WTC11 (cell line): ENCODE data around the gene ATP1A4. TPM values are rescaled to one million over a fixed set of nuclear protein-coding genes. Genes with fewer than 3 reads are reported as not detected.

Experiments used
- ATAC-seq: fragments of 200-7000 bp; cut with Tn5 transposase; 2 replicates; pipeline ENCODE4 v1.10.0; 2021; ENCODE audit warnings: mild to moderate bottlenecking, moderate library complexity
- CTCF ChIA-PET: fragments of 300-600 bp; sonication (Branson Sonifier 250); formaldehyde crosslinking; loops from one replicate; lab custom pipeline; 2021; ENCODE audit warnings: antibody characterized with exemption; lab: Charles Lee
- POLR2A ChIA-PET: fragments of 350-600 bp; sonication (Branson Sonifier 250); formaldehyde crosslinking; loops from one replicate; lab custom pipeline; 2021; ENCODE audit warnings: antibody characterized with exemption; lab: Charles Lee
- DNase-seq: peaks from one replicate; pipeline ENCODE4 v3.0.0; 2021; ENCODE audit warnings: low spot score
- H3K27ac Mint-ChIP-seq: 2 replicates; pipeline ENCODE4 v1.8.0; 2021; ENCODE audit warnings: mixed read lengths
- H3K27me3 Mint-ChIP-seq: 2 replicates; pipeline ENCODE4 v1.8.0; 2021; ENCODE audit warnings: low read depth, mild to moderate bottlenecking, moderate library complexity, mixed read lengths
- H3K36me3 Mint-ChIP-seq: 2 replicates; pipeline ENCODE4 v1.8.0; 2021; ENCODE audit warnings: mixed read lengths
- H3K4me1 Mint-ChIP-seq: 2 replicates; pipeline ENCODE4 v1.8.0; 2022; ENCODE audit warnings: mixed read lengths
- H3K4me3 Mint-ChIP-seq: 2 replicates; pipeline ENCODE4 v1.8.0; 2021; ENCODE audit warnings: mild to moderate bottlenecking, moderate library complexity, mixed read lengths
- H3K9me3 Mint-ChIP-seq: 2 replicates; pipeline ENCODE4 v1.8.0; 2021; ENCODE audit warnings: mixed read lengths
- AFF4 ChIP-seq: sonication (generic); formaldehyde crosslinking; IDR thresholded peaks from 2 replicates; pipeline ENCODE4 v1.8.1; 2023; ENCODE audit warnings: mild to moderate bottlenecking, missing genetic modification reagents, borderline replicate concordance
- ATF1 ChIP-seq: sonication (generic); formaldehyde crosslinking; IDR thresholded peaks from 2 replicates; pipeline ENCODE4 v1.8.1; 2023; ENCODE audit warnings: mild to moderate bottlenecking, moderate library complexity, missing genetic modification reagents
- ESRRA ChIP-seq: sonication (generic); formaldehyde crosslinking; IDR thresholded peaks from 2 replicates; pipeline ENCODE4 v1.8.1; 2022; ENCODE audit warnings: mild to moderate bottlenecking, missing genetic modification reagents, borderline replicate concordance
- JAZF1 ChIP-seq: fragments of 250-450 bp; sonication (Bioruptor Pico); IDR thresholded peaks from 2 replicates; pipeline ENCODE4 v1.9.0; 2021; ENCODE audit warnings: moderate library complexity, mild to moderate bottlenecking, inconsistent platforms
- MYBL2 ChIP-seq: sonication (generic); formaldehyde crosslinking; IDR thresholded peaks from 2 replicates; pipeline ENCODE4 v1.8.1; 2023; ENCODE audit warnings: mild to moderate bottlenecking, moderate library complexity, missing genetic modification reagents
- PRRX2 ChIP-seq: fragments of 250-450 bp; sonication (Bioruptor Pico); IDR thresholded peaks from 2 replicates; pipeline ENCODE4 v1.8.0; 2021; ENCODE audit warnings: mild to moderate bottlenecking
- SMAD3 ChIP-seq: sonication (generic); formaldehyde crosslinking; IDR thresholded peaks from 2 replicates; pipeline ENCODE4 v1.8.0; 2022; ENCODE audit warnings: missing genetic modification reagents, mild to moderate bottlenecking, borderline replicate concordance
- SMAD4 ChIP-seq: sonication (generic); formaldehyde crosslinking; IDR thresholded peaks from 2 replicates; pipeline ENCODE4 v1.8.0; 2022; ENCODE audit warnings: mild to moderate bottlenecking, missing genetic modification reagents
- TP53 ChIP-seq: sonication (generic); formaldehyde crosslinking; IDR thresholded peaks from 2 replicates; pipeline ENCODE4 v1.8.1; 2023; ENCODE audit warnings: mild to moderate bottlenecking, missing genetic modification reagents
- ZBTB21 ChIP-seq: sonication (generic); formaldehyde crosslinking; IDR thresholded peaks from 2 replicates; pipeline ENCODE4 v1.8.1; 2023; ENCODE audit warnings: mild to moderate bottlenecking, missing genetic modification reagents, borderline replicate concordance
- ZNF121 ChIP-seq: sonication (generic); formaldehyde crosslinking; IDR thresholded peaks from 2 replicates; pipeline ENCODE4 v1.8.0; 2023; ENCODE audit warnings: missing genetic modification reagents
- ZNF232 ChIP-seq: sonication (generic); formaldehyde crosslinking; IDR thresholded peaks from 2 replicates; pipeline ENCODE4 v1.8.0; 2022; ENCODE audit warnings: mild to moderate bottlenecking, missing genetic modification reagents
- ZNF263 ChIP-seq: sonication (generic); formaldehyde crosslinking; IDR thresholded peaks from 2 replicates; pipeline ENCODE4 v1.8.1; 2022; ENCODE audit warnings: low read depth, mild to moderate bottlenecking, moderate library complexity, missing genetic modification reagents
- ZNF396 ChIP-seq: fragments of 250-450 bp; sonication (Bioruptor Pico); IDR thresholded peaks from 2 replicates; pipeline ENCODE4 v1.8.0; 2021; ENCODE audit warnings: mild to moderate bottlenecking, moderate library complexity, borderline replicate concordance
- total RNA-seq: library from RNA; stranded (reverse); gene quantifications from 3 replicates; pipeline ENCODE4 v1.2.3, GENCODE V29; 2021
- TF ChIP-seq, protein P1 (sequence below): fragments of 200-600 bp; IDR thresholded peaks from 2 replicates; pipeline ENCODE4 v1.8.0; 2022; ENCODE audit warnings: antibody characterized with exemption
- TF ChIP-seq, protein P2 (sequence below): sonication (generic); formaldehyde crosslinking; IDR thresholded peaks from 2 replicates; pipeline ENCODE4 v1.8.1; 2022; ENCODE audit warnings: low read depth, mild to moderate bottlenecking, moderate library complexity, missing genetic modification reagents, borderline replicate concordance
- TF ChIP-seq, protein P3 (sequence below): sonication (generic); formaldehyde crosslinking; IDR thresholded peaks from 2 replicates; pipeline ENCODE4 v1.8.1; 2023; ENCODE audit warnings: mild to moderate bottlenecking, missing genetic modification reagents, moderate library complexity
- TF ChIP-seq, protein P4 (sequence below): sonication (generic); formaldehyde crosslinking; IDR thresholded peaks from 2 replicates; pipeline ENCODE4 v1.8.1; 2023; ENCODE audit warnings: mild to moderate bottlenecking, missing genetic modification reagents
- TF ChIP-seq, protein P5 (sequence below): fragments of 250-450 bp; sonication (Bioruptor Pico); conservative IDR thresholded peaks from 2 replicates; pipeline ENCODE4 v1.9.0; 2021; ENCODE audit warnings: mild to moderate bottlenecking

The ATP1A4 gene
- total RNA-seq, 1 experiment from 2014 or later = 0.37 TPM

GRCh38 chr1:160117709-160118183 is 33.7 kb upstream of the ATP1A4 start (continued):
- TF ChIP-seq, protein P1, sequence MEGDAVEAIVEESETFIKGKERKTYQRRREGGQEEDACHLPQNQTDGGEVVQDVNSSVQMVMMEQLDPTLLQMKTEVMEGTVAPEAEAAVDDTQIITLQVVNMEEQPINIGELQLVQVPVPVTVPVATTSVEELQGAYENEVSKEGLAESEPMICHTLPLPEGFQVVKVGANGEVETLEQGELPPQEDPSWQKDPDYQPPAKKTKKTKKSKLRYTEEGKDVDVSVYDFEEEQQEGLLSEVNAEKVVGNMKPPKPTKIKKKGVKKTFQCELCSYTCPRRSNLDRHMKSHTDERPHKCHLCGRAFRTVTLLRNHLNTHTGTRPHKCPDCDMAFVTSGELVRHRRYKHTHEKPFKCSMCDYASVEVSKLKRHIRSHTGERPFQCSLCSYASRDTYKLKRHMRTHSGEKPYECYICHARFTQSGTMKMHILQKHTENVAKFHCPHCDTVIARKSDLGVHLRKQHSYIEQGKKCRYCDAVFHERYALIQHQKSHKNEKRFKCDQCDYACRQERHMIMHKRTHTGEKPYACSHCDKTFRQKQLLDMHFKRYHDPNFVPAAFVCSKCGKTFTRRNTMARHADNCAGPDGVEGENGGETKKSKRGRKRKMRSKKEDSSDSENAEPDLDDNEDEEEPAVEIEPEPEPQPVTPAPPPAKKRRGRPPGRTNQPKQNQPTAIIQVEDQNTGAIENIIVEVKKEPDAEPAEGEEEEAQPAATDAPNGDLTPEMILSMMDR = no peak
- TF ChIP-seq ESRRA (no peak), TP53 (CRISPR knock-in tag) (no peak), ATF1 (no peak), SMAD4 (no peak), AFF4 (CRISPR knock-in tag) (no peak)
- TF ChIP-seq, protein P2, sequence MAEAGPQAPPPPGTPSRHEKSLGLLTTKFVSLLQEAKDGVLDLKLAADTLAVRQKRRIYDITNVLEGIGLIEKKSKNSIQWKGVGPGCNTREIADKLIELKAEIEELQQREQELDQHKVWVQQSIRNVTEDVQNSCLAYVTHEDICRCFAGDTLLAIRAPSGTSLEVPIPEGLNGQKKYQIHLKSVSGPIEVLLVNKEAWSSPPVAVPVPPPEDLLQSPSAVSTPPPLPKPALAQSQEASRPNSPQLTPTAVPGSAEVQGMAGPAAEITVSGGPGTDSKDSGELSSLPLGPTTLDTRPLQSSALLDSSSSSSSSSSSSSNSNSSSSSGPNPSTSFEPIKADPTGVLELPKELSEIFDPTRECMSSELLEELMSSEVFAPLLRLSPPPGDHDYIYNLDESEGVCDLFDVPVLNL = no peak
- TF ChIP-seq, all 79 proteins: peak for 0

GRCh38 chr1:160118928-160119327 is 32.5 kb upstream of the ATP1A4 start:
- no peak for DNase-seq
- Mint-ChIP-seq H3K4me3 (no peak overlapping the region), H3K27ac (no peak overlapping the region), H3K9me3 (no peaks in the 10 kb centered on the region), H3K27me3 (no peaks in the 10 kb centered on the region), H3K4me1 (peaks cover 47% of the 10 kb centered on the region)
- CTCF ChIA-PET = interaction anchor here (1.8 to 5.1 kb wide), 7 partner anchors 14 to 173 kb away, joined by 7 to 83 read pairs (median 12); partner anchors contain the start of gene IGSF8
- ATAC-seq = no peak
- TF ChIP-seq ZNF232 (CRISPR knock-in tag) = no peak
- TF ChIP-seq ZNF263 (CRISPR knock-in tag) = no peak
- no peak for TF ChIP-seq TP53 (CRISPR knock-in tag)
- TF ChIP-seq, protein P3, sequence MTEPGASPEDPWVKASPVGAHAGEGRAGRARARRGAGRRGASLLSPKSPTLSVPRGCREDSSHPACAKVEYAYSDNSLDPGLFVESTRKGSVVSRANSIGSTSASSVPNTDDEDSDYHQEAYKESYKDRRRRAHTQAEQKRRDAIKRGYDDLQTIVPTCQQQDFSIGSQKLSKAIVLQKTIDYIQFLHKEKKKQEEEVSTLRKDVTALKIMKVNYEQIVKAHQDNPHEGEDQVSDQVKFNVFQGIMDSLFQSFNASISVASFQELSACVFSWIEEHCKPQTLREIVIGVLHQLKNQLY (CRISPR knock-in tag) = no peak
- no peak for TF ChIP-seq ZBTB21
- TF ChIP-seq, protein P4, sequence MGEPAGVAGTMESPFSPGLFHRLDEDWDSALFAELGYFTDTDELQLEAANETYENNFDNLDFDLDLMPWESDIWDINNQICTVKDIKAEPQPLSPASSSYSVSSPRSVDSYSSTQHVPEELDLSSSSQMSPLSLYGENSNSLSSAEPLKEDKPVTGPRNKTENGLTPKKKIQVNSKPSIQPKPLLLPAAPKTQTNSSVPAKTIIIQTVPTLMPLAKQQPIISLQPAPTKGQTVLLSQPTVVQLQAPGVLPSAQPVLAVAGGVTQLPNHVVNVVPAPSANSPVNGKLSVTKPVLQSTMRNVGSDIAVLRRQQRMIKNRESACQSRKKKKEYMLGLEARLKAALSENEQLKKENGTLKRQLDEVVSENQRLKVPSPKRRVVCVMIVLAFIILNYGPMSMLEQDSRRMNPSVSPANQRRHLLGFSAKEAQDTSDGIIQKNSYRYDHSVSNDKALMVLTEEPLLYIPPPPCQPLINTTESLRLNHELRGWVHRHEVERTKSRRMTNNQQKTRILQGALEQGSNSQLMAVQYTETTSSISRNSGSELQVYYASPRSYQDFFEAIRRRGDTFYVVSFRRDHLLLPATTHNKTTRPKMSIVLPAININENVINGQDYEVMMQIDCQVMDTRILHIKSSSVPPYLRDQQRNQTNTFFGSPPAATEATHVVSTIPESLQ (CRISPR knock-in tag) = no peak
- no peak for TF ChIP-seq PRRX2 (CRISPR knock-in tag)
- no peak for TF ChIP-seq ZNF121 (CRISPR knock-in tag)
- TF ChIP-seq SMAD3 (CRISPR knock-in tag) = no peak
- TF ChIP-seq, protein P5, sequence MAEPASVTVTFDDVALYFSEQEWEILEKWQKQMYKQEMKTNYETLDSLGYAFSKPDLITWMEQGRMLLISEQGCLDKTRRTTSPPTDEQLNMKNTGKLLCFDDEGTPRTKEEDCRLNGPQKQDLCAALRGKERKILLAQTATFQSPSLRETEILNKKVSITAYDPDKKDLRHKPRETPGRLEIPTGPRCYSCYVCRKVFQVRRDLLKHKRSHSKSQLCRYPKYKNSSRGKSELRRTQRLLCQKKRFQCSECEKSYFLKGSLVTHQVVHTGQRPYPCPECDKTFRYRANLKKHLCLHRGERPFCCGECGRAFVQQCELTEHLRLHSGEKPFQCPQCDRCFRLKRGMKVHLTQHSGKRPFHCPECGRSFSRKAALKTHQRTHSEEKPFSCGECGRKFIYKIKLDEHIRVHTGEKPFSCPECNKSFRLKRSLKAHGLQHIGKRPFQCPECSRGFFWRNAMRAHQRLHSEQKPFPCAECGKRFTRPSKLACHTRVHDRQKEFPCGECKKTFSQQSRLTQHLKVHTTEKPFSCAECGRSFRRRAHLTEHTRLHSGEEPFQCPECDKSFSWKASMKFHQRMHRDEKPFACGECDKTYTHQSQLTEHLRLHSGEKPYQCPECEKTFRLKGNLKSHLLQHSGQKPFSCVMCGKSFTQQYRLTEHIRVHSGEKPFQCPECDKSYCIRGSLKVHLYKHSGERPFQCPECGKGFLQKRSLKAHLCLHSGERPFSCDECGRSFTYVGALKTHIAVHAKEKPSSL (CRISPR knock-in tag) = no peak
- TF ChIP-seq JAZF1 = no peak
- no peak for TF ChIP-seq MYBL2 (CRISPR knock-in tag)
- TF ChIP-seq AFF4 (CRISPR knock-in tag) = no peak
- no peak for TF ChIP-seq ZNF396 (CRISPR knock-in tag)
- TF ChIP-seq, all 79 proteins: peak for 0
- H3K36me3 Mint-ChIP-seq = peaks cover 8% of the 10 kb centered on the region
- POLR2A ChIA-PET = no interaction called here
